Adipose tissue (tissue), 3 donors: ENCODE measurements around the gene ZIC2. TPM values are rescaled to one million over a fixed set of nuclear protein-coding genes. Genes with fewer than 3 reads are reported as not detected.

Experiments used
- H3K27ac ChIP-seq: one replicate; pipeline ENCODE4 v1.5.1; 2013; ENCODE audit warnings: low read depth, low read length
- WGBS, 3 donors: extraction: QIAGEN DNeasy Blood & Tissue Kit; methylation state at CpG; one replicate each; pipeline ENCODE4 v1.1.7; 2013; 5-methylcytosine and 5-hydroxymethylcytosine counted together
- polyA plus RNA-seq, 3 donors: library from polyadenylated mRNA; stranded (reverse); fragments of 200-250 nt; gene quantifications; one replicate each; pipeline ENCODE4 v1.2.3, GENCODE V29; 2013
- donor health status: healthy with polysubstance abuse.
- donor health status: Bipolar disorder and iron deficiency.
- donor health status: healthy.

ZIC2 gene
- polyA plus RNA-seq, 3 donors: 0.11 TPM; not detected in 2

DNA sequence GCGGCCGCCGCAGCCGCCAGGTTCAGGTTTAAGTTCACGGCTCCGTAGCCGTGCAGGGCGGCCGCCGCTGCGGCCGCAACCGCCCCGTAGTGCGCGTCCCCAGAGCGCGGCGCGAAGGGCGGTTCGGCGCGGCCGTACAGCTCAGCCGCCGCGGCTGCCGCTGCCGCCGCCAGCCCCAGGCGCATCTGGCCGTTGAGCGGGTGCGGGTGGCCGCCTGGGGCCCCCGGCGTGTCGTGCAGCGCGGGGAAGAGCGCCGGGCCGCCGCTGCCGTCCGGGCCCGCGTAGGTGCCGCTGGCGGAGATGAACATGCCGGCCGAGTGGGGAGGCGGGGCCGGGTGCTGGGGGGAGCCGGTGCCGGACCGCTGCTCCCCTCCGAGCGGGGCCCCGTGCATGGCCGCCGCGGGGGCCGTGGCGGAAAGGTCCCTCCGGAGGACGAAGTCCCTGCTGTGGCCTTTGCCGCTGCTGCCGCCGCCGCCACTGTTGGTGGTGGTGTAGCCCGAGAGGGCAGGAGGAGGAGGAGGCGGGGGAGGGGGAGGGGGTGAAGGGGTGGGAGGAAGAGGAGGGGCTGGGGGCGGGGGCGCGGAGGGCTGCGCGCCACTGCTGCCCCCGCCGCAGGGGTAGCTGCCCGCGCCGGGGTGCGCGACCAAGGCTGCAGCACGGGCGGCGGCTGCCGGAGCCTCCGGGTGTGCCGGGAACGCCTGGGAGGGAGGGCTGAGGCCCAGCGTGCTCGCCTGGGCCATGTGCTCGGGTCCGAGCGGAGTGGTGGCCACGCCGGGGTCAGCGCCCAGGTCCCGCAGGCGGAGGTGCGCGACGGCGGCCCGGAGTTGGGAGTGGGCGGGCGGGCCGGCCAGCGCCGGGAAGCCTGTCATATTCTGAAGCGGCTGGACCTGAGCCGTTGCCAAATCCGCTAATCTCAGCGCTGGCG lies 10.7 kb upstream of the ZIC2 start:
- 1 to 2% (median 1%) methylated on average over 80 to 115 of the region's 118 CpGs for WGBS, 3 donors
- H3K27ac ChIP-seq: no peak overlapping the region

DNA sequence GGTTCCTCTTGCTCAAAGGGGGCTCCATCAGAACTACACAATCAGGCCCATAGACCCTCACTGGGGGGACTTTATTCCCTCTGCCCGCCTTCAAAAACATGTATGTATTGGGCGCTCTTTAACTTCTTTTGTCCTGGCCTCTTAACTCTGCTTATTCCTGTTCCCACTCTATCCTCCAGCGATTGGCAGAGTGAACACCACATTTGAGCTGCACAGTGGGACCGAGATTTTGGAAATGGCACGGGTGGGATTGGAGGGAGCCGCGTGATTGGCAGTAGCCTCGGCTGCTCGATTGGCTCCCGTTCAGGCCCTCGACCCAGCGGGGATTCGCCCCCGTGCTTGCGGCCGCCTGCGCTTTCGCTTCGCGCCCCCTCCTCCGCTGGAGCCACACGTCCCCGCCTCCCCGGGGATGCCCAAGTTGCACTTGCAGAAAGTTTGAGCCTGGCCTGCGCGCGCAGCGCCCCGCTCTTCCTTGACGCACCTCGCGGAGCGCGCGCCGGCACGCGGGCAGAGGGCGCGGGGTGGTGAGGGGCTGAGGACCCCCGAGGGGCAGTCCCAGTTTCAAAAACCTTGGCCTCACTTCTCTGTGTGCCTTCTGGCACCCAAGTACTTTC lies 9.9 kb upstream of the ZIC2 start, which contains the start of gene ZIC5:
Gene ZIC5 (minus strand): TSS at position 192 of the 614 bp plus-strand sequence. CDS start 164 bp downstream, at position 28.
- 4 to 8% (median 5%) methylated on average over 41 of the region's 41 CpGs for WGBS, 3 donors
- H3K27ac ChIP-seq: no peak within 1 kb of the TSS

DNA sequence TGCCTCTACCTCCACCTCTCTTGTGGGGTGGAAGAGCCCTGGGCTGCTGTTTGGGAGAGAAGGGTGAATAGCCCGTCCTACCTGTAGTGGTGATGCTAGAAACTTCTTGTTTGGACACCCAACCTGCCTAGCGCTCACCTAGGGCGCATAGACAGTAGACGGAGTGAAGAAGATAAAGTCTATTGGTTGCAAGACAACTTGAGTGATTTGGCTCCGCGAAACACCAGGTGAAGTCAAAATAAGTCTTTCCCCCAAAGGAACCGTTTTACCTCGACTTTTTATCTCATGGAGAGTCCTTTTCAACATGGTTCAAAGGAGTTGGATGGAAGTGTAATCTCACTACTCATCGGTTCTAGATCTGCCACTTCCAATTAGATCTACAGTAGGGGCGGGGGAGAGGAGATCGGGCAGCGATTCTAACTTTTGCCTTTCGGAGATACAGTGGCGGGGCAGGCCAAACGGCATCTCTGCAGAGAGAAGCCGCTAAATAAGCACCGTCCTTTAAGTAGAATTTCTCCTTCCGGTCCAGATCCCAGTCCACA lies 9.3 kb upstream of the ZIC2 start:
- H3K27ac ChIP-seq: no peak overlapping the region
- 11 to 15% (median 11%) methylated on average over 18 of the region's 18 CpGs for WGBS, 3 donors

DNA sequence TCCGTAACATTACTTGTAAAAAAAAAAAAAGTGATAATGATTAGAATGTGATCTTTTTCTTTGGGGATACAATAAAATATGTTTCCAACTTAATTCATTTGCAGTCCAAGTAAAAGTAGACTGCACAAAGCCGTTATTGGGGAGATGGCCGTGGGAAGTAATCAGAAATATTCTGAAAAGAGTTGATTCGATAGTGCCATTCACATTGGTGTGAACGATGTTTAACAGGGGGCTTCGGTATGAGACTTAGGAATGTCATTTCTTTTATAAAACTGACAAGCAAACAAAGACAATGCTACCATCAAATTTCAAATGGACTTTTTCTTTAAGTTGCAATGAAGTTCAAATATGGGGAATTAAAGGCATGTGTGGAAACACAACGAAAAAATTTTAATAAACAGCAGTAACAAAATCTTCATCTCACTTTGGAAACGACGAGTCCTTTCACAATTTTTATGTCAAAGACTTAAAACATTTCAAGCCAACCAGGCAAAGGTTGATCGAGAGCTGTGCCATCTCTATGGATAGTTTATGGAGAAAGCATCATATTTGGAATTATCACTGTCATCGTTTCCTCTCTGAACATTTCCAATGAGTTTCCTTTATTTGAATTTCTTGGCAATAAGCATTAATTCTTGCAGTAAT lies 8.3 kb upstream of the ZIC2 start:
- 14 to 21% (median 16%) methylated on average over 11 of the region's 11 CpGs for WGBS, 3 donors
- no peak overlapping the region for H3K27ac ChIP-seq

GRCh38 chr13:99973808-99974185 lies 7.8 kb upstream of the ZIC2 start:
- 14 to 22% (median 18%) methylated on average over 6 of the region's 6 CpGs for WGBS, 3 donors
- H3K27ac ChIP-seq: no peak overlapping the region

DNA sequence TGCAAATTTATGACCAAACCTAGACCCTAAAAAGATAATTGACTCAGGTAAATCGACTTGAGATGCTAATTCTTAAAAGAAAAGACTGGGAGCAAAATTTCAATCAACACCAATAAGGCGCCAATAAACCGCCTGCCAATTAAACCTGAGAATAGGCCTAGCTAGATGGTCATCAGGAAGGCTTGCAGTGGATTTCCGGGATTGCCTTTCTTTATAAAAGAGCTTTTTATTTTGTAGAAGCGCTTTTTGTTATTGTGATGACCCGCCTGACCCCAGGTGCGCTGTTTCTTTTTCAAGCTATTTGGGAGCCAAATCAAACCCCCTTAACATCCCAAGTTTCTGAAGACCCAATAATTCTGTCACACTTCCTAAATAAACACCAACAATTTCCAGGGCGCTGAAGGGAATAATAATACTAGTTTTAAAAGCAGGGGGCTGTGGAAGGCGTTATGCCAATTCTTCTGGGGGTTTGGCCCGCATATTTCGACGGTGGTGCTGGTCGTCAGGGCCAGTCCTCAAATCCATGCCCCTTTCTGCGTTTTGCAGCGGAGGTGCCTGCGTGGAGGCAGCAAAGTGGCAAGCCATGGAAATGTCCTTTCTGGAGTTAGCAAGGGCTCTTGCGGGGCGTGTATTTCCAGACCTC lies 7.2 kb upstream of the ZIC2 start:
- no peak overlapping the region for H3K27ac ChIP-seq
- WGBS, 3 donors: 16 to 17% (median 16%) methylated on average over 18 of the region's 18 CpGs

DNA sequence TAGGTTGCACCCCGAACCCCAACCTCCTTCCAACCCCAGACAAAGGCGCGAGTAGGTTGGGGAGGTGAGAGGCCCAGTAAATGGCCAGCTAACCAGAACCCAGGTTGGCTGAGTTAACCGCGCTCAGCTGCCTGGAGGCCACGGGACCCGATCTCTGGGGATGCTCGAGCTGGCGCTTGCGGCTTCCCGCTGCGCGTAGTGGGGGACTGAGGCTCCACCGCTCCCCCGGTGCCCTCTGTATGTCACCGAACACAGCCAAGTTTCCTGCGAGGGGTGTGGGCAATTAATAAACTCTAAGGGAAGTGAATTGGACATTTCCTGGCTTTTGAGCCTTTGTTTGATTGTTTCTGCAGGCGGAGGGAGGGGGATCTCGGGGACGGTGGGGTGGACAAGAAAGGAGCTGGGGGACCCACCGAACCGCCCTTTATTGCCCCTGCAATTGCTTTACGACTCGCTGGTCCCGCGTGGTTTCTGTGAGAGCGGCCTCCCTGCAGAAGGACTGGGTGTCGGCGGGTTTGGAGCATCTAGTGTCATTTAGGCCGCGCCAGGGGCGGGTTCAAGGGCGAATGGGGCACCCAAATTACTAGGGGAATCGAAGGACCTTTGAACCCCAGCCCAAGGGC lies 6.5 kb upstream of the ZIC2 start:
- WGBS, 3 donors: 6 to 9% (median 9%) methylated on average over 34 of the region's 34 CpGs
- no peak overlapping the region for H3K27ac ChIP-seq

GRCh38 chr13:99975626-99976025 lies 6.0 kb upstream of the ZIC2 start:
- no peak overlapping the region for H3K27ac ChIP-seq
- 14 to 26% (median 22%) methylated on average over 19 of the region's 19 CpGs for WGBS, 3 donors

- 58 to 76% (median 72%) methylated on average over 5 of the region's 5 CpGs for WGBS, 3 donors
- H3K27ac ChIP-seq: no peak overlapping the region
These were observed 5.0 kb upstream of the ZIC2 start for GRCh38 chr13:99976575-99976974.

DNA sequence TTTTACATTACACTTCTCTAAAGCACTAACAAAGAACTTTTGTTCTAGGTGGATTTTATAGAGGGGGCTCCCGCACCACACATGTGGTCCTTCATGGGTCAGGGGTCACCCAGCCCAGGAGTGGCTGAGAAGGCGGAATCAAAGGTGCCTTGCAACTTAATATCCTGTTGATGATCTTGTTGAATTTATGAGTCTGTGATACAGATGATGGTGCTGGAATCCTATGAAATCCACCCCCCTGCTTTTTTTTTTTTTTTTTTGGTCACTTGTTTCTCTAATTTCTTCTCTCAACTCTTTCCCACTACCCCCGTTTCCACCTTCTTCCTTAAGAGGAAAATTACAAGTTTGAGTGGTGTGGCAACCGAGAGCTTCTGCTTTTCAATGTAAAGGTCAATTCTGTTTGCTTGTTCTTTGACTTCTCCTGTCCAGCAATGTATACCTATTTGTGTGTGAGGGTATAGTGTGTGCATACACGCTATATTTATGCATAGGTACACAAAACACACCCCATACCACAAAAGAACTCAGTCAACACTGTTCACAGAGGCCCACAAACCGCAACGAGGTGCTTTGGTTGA lies 4.2 kb upstream of the ZIC2 start:
- no peak overlapping the region for H3K27ac ChIP-seq
- 31 to 41% (median 37%) methylated on average over 7 of the region's 7 CpGs for WGBS, 3 donors

GRCh38 chr13:99977912-99978798 lies 3.4 kb upstream of the ZIC2 start:
- no peak overlapping the region for H3K27ac ChIP-seq
- 13 to 17% (median 14%) methylated on average over 52 of the region's 52 CpGs for WGBS, 3 donors

- no peak overlapping the region for H3K27ac ChIP-seq
- WGBS, 3 donors: 4 to 8% (median 7%) methylated on average over 18 of the region's 18 CpGs
These were observed 2.7 kb upstream of the ZIC2 start for GRCh38 chr13:99978799-99979452.

GRCh38 chr13:99979453-99980200 lies 2.0 kb upstream of the ZIC2 start:
- 4 to 5% (median 5%) methylated on average over 58 to 59 of the region's 59 CpGs for WGBS, 3 donors

GRCh38 chr13:99980201-99980823 lies 1.3 kb upstream of the ZIC2 start:
- no peak overlapping the region for H3K27ac ChIP-seq
- WGBS, 3 donors: 1 to 2% (median 2%) methylated on average over 46 to 76 of the region's 76 CpGs

More at GRCh38 chr13:99979453-99980200, 2.0 kb upstream of the ZIC2 start:
- H3K27ac ChIP-seq: no peak overlapping the region
